ENCODE data around the gene LRRK1. TPM values are rescaled to one million over a fixed set of nuclear protein-coding genes. Genes with fewer than 3 reads are reported as not detected.

The LRRK1 gene
- total and polyA plus RNA-seq, 2 of the 13 experiments (the other 11 are each of a cell fraction or from before 2014, with no cell fraction given): 0.13 to 1.2 TPM

DNA sequence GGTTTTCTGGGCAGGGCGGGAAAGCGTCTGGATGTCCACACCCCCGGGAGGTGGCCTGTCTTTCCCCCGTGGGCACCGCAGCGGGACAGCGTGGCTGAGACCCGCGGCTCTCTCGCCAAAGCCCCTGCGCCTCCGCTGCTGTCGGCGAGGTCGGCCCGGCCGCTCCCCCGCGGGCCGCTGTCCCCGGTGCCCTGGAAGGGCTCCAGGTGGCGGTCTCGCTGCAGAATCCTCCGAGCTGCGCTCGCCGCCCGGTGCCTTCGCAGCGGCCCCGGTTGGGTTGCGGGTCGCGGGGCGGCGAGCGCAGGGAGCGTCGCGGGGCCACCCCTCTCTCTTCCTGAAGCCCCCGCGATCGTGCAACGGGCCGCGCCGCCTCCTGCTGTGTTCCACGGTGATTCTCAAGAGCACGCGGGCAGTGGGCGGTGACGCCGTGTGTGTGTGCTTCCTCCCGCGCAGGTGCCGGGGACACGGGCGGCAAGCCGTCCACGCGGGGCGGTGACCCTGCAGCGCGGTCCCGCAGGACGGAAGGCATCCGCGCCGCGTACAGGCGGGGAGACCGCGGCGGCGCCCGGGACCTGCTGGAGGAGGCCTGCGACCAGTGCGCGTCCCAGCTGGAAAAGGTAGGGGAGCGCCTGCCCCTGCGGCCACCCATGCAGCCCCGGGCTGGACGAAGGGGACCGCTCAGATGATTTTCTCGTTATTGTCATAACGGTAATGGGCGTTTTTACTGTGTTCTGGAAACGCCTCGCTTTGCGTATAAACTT, 54.4 kb downstream of the LRRK1 start (continued):
- TF ChIP-seq, protein P1, sequence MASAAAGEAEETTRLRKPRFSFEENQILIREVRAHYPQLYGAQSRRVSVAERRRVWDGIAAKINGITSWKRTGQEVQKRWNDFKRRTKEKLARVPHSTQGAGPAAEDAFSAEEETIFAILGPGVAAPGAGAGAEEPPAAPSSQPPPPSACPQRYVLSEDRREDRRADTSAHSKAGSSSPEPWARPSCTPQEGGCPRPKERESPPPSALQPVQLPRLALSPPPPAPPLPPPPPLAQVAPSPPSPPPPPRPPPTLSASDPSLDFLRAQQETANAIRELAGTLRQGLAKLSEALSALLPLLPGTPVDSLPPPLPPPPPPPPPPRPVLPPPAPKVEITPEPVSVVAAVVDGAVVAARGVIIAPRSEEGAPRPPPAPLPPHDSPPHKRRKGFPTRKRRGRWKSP (CRISPR knock-in tag; IDR thresholded peaks at IDR 0.05): no peak
- TF ChIP-seq NFKB2 (CRISPR knock-in tag; IDR thresholded peaks at IDR 0.05; ENCODE audit: borderline replicate concordance) (peak; percentile 34; the same call in 1 of the 2 replicates), ZNF562 (CRISPR knock-in tag; IDR thresholded peaks at IDR 0.05; ENCODE audit: borderline replicate concordance) (no peak), ZSCAN30 (CRISPR knock-in tag; IDR thresholded peaks at IDR 0.05) (no peak), ZNF879 (CRISPR knock-in tag; IDR thresholded peaks at IDR 0.05) (no peak), HOXA3 (CRISPR knock-in tag; IDR thresholded peaks at IDR 0.05) (no peak), MTA3 (CRISPR knock-in tag; IDR thresholded peaks at IDR 0.05) (no peak), DPF2 (CRISPR knock-in tag; IDR thresholded peaks at IDR 0.05; ENCODE audit: borderline replicate concordance, low read depth) (no peak), NONO (IDR thresholded peaks at IDR 0.05) (no peak), NONO (CRISPR knock-in tag; conservative IDR thresholded peaks at IDR 0.05) (no peak)
- TF ChIP-seq, protein P2, sequence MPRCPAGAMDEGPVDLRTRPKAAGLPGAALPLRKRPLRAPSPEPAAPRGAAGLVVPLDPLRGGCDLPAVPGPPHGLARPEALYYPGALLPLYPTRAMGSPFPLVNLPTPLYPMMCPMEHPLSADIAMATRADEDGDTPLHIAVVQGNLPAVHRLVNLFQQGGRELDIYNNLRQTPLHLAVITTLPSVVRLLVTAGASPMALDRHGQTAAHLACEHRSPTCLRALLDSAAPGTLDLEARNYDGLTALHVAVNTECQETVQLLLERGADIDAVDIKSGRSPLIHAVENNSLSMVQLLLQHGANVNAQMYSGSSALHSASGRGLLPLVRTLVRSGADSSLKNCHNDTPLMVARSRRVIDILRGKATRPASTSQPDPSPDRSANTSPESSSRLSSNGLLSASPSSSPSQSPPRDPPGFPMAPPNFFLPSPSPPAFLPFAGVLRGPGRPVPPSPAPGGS (CRISPR knock-in tag; IDR thresholded peaks at IDR 0.05): no peak
- TF ChIP-seq, protein P3, sequence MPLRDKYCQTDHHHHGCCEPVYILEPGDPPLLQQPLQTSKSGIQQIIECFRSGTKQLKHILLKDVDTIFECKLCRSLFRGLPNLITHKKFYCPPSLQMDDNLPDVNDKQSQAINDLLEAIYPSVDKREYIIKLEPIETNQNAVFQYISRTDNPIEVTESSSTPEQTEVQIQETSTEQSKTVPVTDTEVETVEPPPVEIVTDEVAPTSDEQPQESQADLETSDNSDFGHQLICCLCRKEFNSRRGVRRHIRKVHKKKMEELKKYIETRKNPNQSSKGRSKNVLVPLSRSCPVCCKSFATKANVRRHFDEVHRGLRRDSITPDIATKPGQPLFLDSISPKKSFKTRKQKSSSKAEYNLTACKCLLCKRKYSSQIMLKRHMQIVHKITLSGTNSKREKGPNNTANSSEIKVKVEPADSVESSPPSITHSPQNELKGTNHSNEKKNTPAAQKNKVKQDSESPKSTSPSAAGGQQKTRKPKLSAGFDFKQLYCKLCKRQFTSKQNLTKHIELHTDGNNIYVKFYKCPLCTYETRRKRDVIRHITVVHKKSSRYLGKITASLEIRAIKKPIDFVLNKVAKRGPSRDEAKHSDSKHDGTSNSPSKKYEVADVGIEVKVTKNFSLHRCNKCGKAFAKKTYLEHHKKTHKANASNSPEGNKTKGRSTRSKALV (CRISPR knock-in tag; IDR thresholded peaks at IDR 0.05): peak; percentile 82
- TF ChIP-seq, protein P4, sequence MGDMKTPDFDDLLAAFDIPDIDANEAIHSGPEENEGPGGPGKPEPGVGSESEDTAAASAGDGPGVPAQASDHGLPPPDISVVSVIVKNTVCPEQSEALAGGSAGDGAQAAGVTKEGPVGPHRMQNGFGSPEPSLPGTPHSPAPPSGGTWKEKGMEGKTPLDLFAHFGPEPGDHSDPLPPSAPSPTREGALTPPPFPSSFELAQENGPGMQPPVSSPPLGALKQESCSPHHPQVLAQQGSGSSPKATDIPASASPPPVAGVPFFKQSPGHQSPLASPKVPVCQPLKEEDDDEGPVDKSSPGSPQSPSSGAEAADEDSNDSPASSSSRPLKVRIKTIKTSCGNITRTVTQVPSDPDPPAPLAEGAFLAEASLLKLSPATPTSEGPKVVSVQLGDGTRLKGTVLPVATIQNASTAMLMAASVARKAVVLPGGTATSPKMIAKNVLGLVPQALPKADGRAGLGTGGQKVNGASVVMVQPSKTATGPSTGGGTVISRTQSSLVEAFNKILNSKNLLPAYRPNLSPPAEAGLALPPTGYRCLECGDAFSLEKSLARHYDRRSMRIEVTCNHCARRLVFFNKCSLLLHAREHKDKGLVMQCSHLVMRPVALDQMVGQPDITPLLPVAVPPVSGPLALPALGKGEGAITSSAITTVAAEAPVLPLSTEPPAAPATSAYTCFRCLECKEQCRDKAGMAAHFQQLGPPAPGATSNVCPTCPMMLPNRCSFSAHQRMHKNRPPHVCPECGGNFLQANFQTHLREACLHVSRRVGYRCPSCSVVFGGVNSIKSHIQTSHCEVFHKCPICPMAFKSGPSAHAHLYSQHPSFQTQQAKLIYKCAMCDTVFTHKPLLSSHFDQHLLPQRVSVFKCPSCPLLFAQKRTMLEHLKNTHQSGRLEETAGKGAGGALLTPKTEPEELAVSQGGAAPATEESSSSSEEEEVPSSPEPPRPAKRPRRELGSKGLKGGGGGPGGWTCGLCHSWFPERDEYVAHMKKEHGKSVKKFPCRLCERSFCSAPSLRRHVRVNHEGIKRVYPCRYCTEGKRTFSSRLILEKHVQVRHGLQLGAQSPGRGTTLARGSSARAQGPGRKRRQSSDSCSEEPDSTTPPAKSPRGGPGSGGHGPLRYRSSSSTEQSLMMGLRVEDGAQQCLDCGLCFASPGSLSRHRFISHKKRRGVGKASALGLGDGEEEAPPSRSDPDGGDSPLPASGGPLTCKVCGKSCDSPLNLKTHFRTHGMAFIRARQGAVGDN (CRISPR knock-in tag; IDR thresholded peaks at IDR 0.05): peak; percentile 22; the same call in 1 of the 2 replicates
